ENCODE data around the gene YIF1B.
"Not testable (repeated sequence)": the region's sequence is repeated elsewhere in the genome, so short reads cannot be mapped to it uniquely, and the experiment has no call there.

The YIF1B gene

DNA sequence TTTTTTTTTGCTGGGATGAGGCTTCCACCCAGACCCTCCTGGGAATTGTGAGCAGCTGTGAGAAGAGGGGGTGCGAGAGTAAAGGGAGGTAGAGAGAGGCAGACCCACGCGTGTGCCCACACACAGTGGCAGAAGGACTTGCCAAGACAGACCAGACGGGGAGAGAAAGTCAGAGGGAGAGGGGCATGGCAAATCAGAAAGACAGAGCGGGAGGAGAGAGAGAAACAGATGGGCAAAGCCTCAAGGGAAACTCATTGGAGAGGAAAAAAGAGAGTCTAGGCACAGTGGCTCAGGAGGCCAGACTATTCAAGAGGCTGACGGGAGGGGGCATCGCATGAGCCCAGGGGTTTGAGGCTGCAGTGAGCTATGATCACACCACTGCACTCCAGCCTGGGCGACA, 36.9 kb upstream of the YIF1B start:
- H3K36me3 ChIP-seq (ENCODE audit: control insufficient read depth, insufficient read depth, low read length), result no peaks in the 10 kb centered on the region
- H3K4me1 ChIP-seq (ENCODE audit: control insufficient read depth, insufficient read depth, low read length), result no peaks in the 10 kb centered on the region
- H3K9ac ChIP-seq (ENCODE audit: low read depth, low read length), result no peak overlapping the region
- no peaks in the 10 kb centered on the region for H3K9me3 ChIP-seq (ENCODE audit: control insufficient read depth, insufficient read depth, low read length)
- no peak overlapping the region for H3K4me3 ChIP-seq (ENCODE audit: low read depth, low read length)
- peaks cover 3% of the 10 kb centered on the region for H3K27me3 ChIP-seq (ENCODE audit: control insufficient read depth, insufficient read depth, low read length)

DNA sequence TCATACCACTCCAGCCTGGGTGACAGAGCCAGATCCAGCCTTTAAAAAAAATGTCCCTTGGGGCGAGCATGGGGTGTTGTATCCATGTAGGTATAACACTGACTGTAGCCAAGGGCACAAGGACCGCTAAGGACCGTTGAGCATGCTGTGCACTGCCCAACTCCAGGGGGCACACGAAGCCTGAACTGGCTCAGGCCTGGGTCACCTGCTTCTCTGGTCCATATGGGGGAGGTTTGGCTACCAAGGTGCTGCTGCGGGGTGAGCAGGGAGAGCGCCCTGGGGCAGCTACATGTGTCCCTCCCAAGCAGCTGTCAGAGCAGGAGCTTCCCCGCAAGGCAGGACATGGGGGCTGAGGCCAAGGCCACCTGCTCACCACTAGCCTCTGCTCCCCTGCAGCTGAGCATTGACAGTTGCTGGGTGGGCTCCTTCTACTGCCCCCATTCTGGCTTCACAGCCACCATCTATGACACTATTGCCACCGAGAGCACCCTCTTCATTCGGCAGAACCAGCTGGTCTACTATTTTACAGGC, 36.2 kb upstream of the YIF1B start:
- Histone ChIP-seq H3K9me3 (ENCODE audit: control insufficient read depth, insufficient read depth, low read length) (no peaks in the 10 kb centered on the region), H3K27me3 (ENCODE audit: control insufficient read depth, insufficient read depth, low read length) (peaks cover 3% of the 10 kb centered on the region), H3K4me1 (ENCODE audit: control insufficient read depth, insufficient read depth, low read length) (no peaks in the 10 kb centered on the region), H3K36me3 (ENCODE audit: control insufficient read depth, insufficient read depth, low read length) (no peaks in the 10 kb centered on the region), H3K9ac (ENCODE audit: low read depth, low read length) (no peak overlapping the region), H3K4me3 (ENCODE audit: low read depth, low read length) (no peak overlapping the region)

DNA sequence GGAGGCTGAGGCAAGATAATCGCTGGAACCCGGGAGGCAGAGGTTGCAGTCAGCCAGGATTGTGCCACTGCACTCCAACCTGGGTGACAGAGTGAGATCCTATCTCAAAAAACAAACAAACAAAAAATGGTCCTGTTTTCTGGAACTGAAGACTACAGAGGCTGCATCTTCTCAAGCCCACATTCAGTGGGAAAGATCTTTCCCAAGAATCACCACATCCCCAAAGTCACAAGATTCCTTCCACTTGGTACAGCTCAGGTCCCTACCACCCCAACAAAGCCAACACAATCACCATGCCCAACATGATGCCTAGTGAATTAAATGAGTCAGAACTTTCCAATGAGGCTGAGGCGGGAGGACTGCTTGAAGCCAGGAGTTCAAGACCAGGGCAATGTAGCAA, 35.1 kb upstream of the YIF1B start:
- H3K9ac ChIP-seq (ENCODE audit: low read depth, low read length), result no peak overlapping the region
- no peaks in the 10 kb centered on the region for H3K9me3 ChIP-seq (ENCODE audit: control insufficient read depth, insufficient read depth, low read length)
- no peaks in the 10 kb centered on the region for H3K36me3 ChIP-seq (ENCODE audit: control insufficient read depth, insufficient read depth, low read length)
- no peaks in the 10 kb centered on the region for H3K27me3 ChIP-seq (ENCODE audit: control insufficient read depth, insufficient read depth, low read length)
- H3K4me1 ChIP-seq (ENCODE audit: control insufficient read depth, insufficient read depth, low read length), result no peaks in the 10 kb centered on the region
- H3K4me3 ChIP-seq (ENCODE audit: low read depth, low read length), result no peak overlapping the region

DNA sequence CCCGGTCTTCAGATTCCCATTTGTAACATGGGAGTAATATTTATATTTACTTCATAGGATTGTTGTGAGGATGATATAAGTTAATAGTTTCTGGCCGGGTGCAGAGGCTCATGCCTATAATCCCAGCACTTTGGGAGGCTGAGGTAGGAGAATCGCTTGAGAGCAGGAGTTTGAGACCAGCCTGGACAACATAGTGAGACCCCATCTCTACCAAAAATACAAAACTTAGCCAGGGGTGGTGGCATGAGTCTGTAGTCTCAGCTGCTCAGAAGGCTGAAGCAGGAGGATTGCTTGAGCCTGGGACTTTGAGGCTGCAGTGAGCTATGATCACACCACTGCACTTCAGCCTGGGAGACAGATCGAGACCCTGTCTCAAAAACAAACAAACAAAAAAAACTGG, 31.1 kb upstream of the YIF1B start:
- H3K4me3 ChIP-seq (ENCODE audit: low read depth, low read length), result no peak overlapping the region
- no peaks in the 10 kb centered on the region for H3K9me3 ChIP-seq (ENCODE audit: control insufficient read depth, insufficient read depth, low read length)
- no peaks in the 10 kb centered on the region for H3K36me3 ChIP-seq (ENCODE audit: control insufficient read depth, insufficient read depth, low read length)
- no peaks in the 10 kb centered on the region for H3K27me3 ChIP-seq (ENCODE audit: control insufficient read depth, insufficient read depth, low read length)
- H3K9ac ChIP-seq (ENCODE audit: low read depth, low read length), result no peak overlapping the region
- H3K4me1 ChIP-seq (ENCODE audit: control insufficient read depth, insufficient read depth, low read length), result no peaks in the 10 kb centered on the region

DNA sequence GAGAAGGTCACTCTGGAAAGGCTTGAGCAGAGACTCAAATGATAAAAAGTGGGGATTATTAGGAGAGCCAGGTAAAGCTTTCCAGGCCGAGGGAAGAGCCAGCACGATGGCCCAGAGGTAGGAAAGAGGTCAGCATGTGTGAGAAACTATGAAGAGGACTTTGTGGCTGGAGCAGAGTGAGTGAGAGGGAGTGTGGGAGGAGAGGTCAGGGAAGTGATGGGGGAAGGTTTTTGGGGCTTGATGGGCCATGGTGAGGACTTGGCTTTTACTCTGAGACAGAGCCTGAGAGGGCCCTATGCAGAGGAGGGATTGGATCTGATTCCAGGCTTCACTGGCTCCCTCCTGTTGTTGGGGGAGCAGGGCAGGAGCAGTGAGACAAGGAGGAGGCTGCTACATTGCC, 25.2 kb upstream of the YIF1B start:
- Histone ChIP-seq H3K27me3 (ENCODE audit: control insufficient read depth, insufficient read depth, low read length) (no peaks in the 10 kb centered on the region), H3K4me1 (ENCODE audit: control insufficient read depth, insufficient read depth, low read length) (peaks cover 3% of the 10 kb centered on the region), H3K9me3 (ENCODE audit: control insufficient read depth, insufficient read depth, low read length) (no peaks in the 10 kb centered on the region), H3K4me3 (ENCODE audit: low read depth, low read length) (no peak overlapping the region), H3K36me3 (ENCODE audit: control insufficient read depth, insufficient read depth, low read length) (no peaks in the 10 kb centered on the region), H3K9ac (ENCODE audit: low read depth, low read length) (no peak overlapping the region)

DNA sequence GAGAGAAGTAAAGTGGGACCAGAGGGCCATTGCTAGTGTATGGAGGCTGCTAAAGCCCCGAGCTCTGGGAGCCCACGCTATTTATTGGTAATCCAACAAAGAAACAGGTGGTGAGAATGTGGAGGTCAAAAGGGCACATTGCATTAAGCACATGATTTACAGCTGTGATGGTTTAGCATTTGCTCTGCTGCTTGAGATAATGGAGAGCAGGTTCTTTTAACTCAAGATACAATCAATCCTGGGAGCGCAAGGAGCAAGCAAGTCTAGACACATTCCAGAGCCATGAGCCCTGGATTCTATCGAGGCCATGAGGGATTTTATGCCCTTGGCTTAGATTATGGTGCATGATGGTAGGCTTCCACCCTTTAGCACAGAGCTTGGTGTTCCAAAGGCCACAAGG, 23.3 kb upstream of the YIF1B start:
- not testable (repeated sequence) for H3K4me1 ChIP-seq (ENCODE audit: control insufficient read depth, insufficient read depth, low read length); H3K27me3 ChIP-seq (ENCODE audit: control insufficient read depth, insufficient read depth, low read length); H3K36me3 ChIP-seq (ENCODE audit: control insufficient read depth, insufficient read depth, low read length); H3K4me3 ChIP-seq (ENCODE audit: low read depth, low read length); H3K9ac ChIP-seq (ENCODE audit: low read depth, low read length); H3K9me3 ChIP-seq (ENCODE audit: control insufficient read depth, insufficient read depth, low read length)

DNA sequence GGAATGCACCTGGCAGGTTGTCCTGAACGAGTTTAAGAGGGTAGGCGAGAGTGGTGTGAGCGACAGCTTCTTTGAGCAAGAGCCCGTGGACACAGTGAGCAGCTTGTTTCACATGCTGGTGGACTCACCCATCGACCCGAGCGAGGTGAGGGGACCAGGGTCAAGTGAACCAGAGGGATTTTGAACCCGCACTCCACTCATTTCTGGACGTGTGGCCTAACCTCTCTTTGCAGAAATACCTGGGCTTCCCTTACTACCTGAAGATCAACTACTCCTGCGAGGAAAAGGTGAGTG, 21.6 kb upstream of the YIF1B start:
- Histone ChIP-seq H3K27me3 (ENCODE audit: control insufficient read depth, insufficient read depth, low read length) (no peaks in the 10 kb centered on the region), H3K4me1 (ENCODE audit: control insufficient read depth, insufficient read depth, low read length) (peaks cover 3% of the 10 kb centered on the region), H3K9me3 (ENCODE audit: control insufficient read depth, insufficient read depth, low read length) (no peaks in the 10 kb centered on the region), H3K36me3 (ENCODE audit: control insufficient read depth, insufficient read depth, low read length) (no peaks in the 10 kb centered on the region), H3K4me3 (ENCODE audit: low read depth, low read length) (peak overlapping the region; percentile 97), H3K9ac (ENCODE audit: low read depth, low read length) (peak overlapping the region; percentile 24)

DNA sequence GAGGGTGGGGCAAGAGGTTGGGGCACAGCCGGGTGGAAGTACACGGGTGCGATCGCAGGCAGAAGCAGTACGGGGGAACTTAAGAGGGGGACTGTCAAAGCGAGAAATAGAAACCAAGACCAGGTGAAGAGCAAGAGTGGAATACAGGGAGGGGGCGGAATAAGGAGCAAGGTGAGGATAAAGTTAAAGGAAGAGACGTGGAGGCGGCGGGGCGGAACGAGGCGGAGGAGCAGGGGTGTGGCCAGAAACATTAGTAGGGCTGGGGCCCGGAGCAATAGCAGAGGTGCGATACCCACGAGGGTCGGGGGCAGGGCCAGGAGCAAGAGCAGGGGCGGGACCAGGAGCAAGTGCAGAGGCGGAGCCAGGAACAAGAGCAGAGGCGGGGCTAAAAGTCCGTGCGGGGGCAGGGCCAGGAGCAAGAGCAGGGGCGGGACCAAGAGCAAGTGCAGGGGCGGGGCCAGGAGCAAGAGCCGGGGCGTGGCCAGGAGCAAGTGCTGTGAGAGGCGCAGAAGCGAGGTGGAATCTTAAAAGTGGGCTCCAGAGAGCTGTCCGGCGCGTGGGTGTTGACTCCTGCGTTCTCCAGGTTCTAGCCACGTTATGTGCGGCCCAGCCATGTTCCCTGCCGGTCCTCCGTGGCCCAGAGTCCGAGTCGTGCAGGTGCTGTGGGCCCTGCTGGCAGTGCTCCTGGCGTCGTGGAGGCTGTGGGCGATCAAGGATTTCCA, 21.1 kb upstream of the YIF1B start:
- Histone ChIP-seq H3K9ac (ENCODE audit: low read depth, low read length) (peak overlapping the region; percentile 24), H3K4me3 (ENCODE audit: low read depth, low read length) (peak overlapping the region; percentile 97), H3K27me3 (ENCODE audit: control insufficient read depth, insufficient read depth, low read length) (no peaks in the 10 kb centered on the region), H3K9me3 (ENCODE audit: control insufficient read depth, insufficient read depth, low read length) (no peaks in the 10 kb centered on the region), H3K4me1 (ENCODE audit: control insufficient read depth, insufficient read depth, low read length) (peaks cover 3% of the 10 kb centered on the region), H3K36me3 (ENCODE audit: control insufficient read depth, insufficient read depth, low read length) (no peaks in the 10 kb centered on the region)

DNA sequence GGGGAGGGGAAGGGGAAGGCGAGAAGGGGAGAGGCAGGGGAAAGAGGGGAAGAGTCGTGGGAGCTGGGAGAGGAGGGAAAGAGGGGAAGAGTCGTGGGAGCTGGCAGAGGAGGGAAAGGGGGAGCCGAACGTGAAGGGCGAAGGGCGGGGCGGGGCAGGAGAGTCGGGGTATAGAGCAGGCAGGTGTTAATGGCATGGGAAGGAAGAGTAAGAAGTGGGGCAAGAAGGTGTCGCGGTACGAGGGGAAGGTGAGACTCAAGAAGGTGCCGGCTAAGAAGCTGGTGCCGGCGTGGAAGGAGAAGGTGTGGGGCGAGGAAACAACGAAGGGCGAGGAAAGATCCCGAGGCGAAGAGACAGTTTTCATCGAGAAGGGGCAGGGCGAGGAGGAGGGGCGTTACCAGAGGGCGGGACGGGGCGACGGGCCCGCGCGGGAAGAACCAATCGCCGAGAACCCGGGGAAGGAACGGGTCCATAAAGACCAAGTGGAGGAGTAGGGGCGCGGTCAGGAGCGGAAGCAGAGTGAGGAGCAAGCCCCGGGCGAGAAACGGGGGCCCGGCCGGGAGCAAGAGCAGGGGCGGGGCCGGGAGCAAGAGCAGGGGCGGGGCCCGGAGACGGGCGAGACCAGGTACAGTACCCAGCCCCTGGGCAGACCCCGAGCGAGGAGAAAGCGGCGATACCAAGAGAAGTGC, 20.3 kb upstream of the YIF1B start:
- H3K27me3 ChIP-seq (ENCODE audit: control insufficient read depth, insufficient read depth, low read length), result no peaks in the 10 kb centered on the region
- peaks cover 3% of the 10 kb centered on the region for H3K4me1 ChIP-seq (ENCODE audit: control insufficient read depth, insufficient read depth, low read length)
- no peak overlapping the region for H3K9ac ChIP-seq (ENCODE audit: low read depth, low read length)
- H3K4me3 ChIP-seq (ENCODE audit: low read depth, low read length), result peak overlapping the region; percentile 97
- no peaks in the 10 kb centered on the region for H3K9me3 ChIP-seq (ENCODE audit: control insufficient read depth, insufficient read depth, low read length)
- H3K36me3 ChIP-seq (ENCODE audit: control insufficient read depth, insufficient read depth, low read length), result no peaks in the 10 kb centered on the region

DNA sequence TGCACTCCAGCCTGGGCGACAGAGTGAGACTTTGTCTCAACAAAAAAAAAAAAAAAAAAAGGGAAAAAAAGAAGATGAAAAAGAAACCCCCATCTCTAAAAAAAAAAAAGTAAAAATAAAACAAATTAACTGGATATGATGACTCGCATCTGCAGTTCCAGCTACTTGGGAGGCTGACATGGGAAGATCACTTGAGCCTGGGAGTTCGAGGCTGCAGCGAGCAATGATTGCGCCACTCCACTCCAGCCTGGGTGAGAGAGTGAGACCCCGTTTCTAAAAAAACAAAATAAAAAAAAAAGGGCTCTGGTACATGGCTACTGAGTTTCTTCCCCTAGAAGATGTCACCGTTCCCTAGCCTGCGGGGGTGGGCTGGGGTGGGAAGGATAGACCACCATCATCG, 17.5 kb upstream of the YIF1B start:
- H3K4me3 ChIP-seq (ENCODE audit: low read depth, low read length), result no peak overlapping the region
- no peaks in the 10 kb centered on the region for H3K9me3 ChIP-seq (ENCODE audit: control insufficient read depth, insufficient read depth, low read length)
- no peaks in the 10 kb centered on the region for H3K27me3 ChIP-seq (ENCODE audit: control insufficient read depth, insufficient read depth, low read length)
- H3K36me3 ChIP-seq (ENCODE audit: control insufficient read depth, insufficient read depth, low read length), result peaks cover 2% of the 10 kb centered on the region
- no peak overlapping the region for H3K9ac ChIP-seq (ENCODE audit: low read depth, low read length)
- peaks cover 3% of the 10 kb centered on the region for H3K4me1 ChIP-seq (ENCODE audit: control insufficient read depth, insufficient read depth, low read length)

DNA sequence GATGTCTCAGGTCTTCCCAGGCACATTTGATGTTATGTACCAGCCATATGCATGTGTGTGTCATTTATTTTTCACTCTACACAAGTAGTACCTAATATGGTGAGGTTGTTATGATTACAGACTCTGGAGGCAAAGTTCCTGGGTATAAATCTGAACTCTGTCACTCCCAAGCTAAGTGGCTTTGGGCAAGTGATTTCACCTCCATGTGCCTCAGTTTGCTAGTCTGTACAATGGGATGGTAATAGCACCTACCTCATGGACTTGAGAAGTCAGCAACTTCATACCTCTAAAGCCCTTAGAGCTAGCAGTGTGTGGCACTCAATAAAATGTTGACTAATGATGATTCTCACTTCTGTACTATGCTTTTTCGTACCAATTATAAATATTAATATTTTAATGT, 16.0 kb upstream of the YIF1B start:
- Histone ChIP-seq H3K36me3 (ENCODE audit: control insufficient read depth, insufficient read depth, low read length) (peaks cover 17% of the 10 kb centered on the region), H3K4me3 (ENCODE audit: low read depth, low read length) (no peak overlapping the region), H3K9ac (ENCODE audit: low read depth, low read length) (no peak overlapping the region), H3K27me3 (ENCODE audit: control insufficient read depth, insufficient read depth, low read length) (no peaks in the 10 kb centered on the region), H3K4me1 (ENCODE audit: control insufficient read depth, insufficient read depth, low read length) (no peaks in the 10 kb centered on the region), H3K9me3 (ENCODE audit: control insufficient read depth, insufficient read depth, low read length) (no peaks in the 10 kb centered on the region)

DNA sequence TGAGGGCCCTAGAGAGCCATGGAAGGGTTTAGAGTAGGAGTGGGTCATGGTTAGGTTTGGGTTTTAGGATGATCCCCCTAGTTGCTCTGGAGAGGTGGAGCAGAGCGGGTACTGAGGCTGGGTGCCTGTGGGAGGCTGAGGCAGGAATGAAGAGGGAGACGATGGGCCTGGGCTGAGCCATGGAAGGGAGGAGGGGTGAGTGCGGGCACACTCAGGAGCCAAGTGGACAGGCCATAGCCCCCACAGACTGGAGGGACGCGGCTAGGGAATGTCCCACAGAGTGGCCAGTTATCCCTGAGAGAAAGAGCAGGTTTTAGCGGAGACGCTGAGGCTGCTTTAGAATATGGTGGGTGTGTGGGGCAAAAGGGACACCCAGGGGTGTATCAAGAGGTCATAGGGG, 13.9 kb upstream of the YIF1B start:
- Histone ChIP-seq H3K27me3 (ENCODE audit: control insufficient read depth, insufficient read depth, low read length) (no peaks in the 10 kb centered on the region), H3K9me3 (ENCODE audit: control insufficient read depth, insufficient read depth, low read length) (no peaks in the 10 kb centered on the region), H3K4me1 (ENCODE audit: control insufficient read depth, insufficient read depth, low read length) (no peaks in the 10 kb centered on the region), H3K9ac (ENCODE audit: low read depth, low read length) (no peak overlapping the region), H3K4me3 (ENCODE audit: low read depth, low read length) (no peak overlapping the region), H3K36me3 (ENCODE audit: control insufficient read depth, insufficient read depth, low read length) (peaks cover 20% of the 10 kb centered on the region)

Measured in iPS-15b (cell line).